ENCODE data around the gene KLF16. TPM values are rescaled to one million over a fixed set of nuclear protein-coding genes. Genes with fewer than 3 reads are reported as not detected.

The KLF16 gene
- total and polyA plus RNA-seq, 10 of the 15 experiments (the other 5 are each of a cell fraction or from before 2014, with no cell fraction given) = 0.03 to 41.2 (median 2.6) TPM

- Histone ChIP-seq H3K27ac (ENCODE audit: control insufficient read depth, insufficient read depth) (peak overlapping the region; percentile 55), H3K4me3 (peak overlapping the region; percentile 94), H3K4me1 (ENCODE audit: control insufficient read depth, insufficient read depth, low read length) (peaks cover 8% of the 10 kb centered on the region), H2AFZ (ENCODE audit: control insufficient read depth, low read depth, low read length) (no peak overlapping the region; the same call in 1 of the 2 replicates), H4K20me1 (ENCODE audit: control insufficient read depth, insufficient read depth) (peaks cover 7% of the 10 kb centered on the region; the same call in 1 of the 2 replicates), H3K9ac (ENCODE audit: control insufficient read depth, insufficient read depth, low read length) (peak overlapping the region; percentile 64), H3K36me3 (ENCODE audit: control insufficient read depth in 2 of 2, insufficient read depth in 2 of 2, low read length in 1 of 2) (no peaks in the 10 kb centered on the region), H3K79me2 (ENCODE audit: control insufficient read depth, insufficient read depth, low read length) (peaks cover 53% of the 10 kb centered on the region), H3K9me3 (replicated peaks; ENCODE audit: control insufficient read depth, insufficient read depth, low read length) (no peaks in the 10 kb centered on the region), H3K4me2 (ENCODE audit: control insufficient read depth, insufficient read depth) (peak overlapping the region; percentile 72), H3K27me3 (replicated peaks in 1 of 2; ENCODE audit: control insufficient read depth in 2 of 2, insufficient read depth in 2 of 2, low read length in 1 of 2) (no peaks in the 10 kb centered on the region)
- BruUV-seq (replicated peaks) = no TSS peak
- ATAC-seq (no peak), DNase-seq (ENCODE audit: low read depth, low spot score) (no peak), FAIRE-seq (no peak)
- in situ Hi-C loops (cut with MboI) (loop anchor here (25.0 kb wide), 1 partner anchor 1500 kb away; the partner anchor contains the start of gene NFIC), intact Hi-C loops (cut with micrococcal nuclease; ENCODE audit: unreplicated experiment) (no loop called here)
- ChIA-PET RAD21 (ENCODE audit: unreplicated experiment) (no interaction called here), SMC1A (ENCODE audit: uncharacterized antibody, unreplicated experiment) (no interaction called here), POLR2A (no interaction called here), CTCF (no interaction called here)
- under 1% methylated on average over 60 of the region's 109 CpGs for WGBS (ENCODE audit: insufficient coverage, insufficient replicate concordance, low lambda C conversion rate, missing lambda C conversion rate)
- no peak for TF ChIP-seq ZNF207 (IDR thresholded peaks at IDR 0.05; ENCODE audit: borderline replicate concordance)
- TF ChIP-seq STAT3 (IDR thresholded peaks at IDR 0.05; ENCODE audit: low read depth, low read length) = no peak
- TF ChIP-seq TCF12 (IDR thresholded peaks at IDR 0.05; ENCODE audit: low read depth, low read length) = no peak
- TF ChIP-seq YBX1 (IDR thresholded peaks at IDR 0.05) = no peak
- TF ChIP-seq RB1 (IDR thresholded peaks at IDR 0.05; ENCODE audit: borderline replicate concordance) = peak; percentile 23; the same call in 1 of the 2 replicates
- peak; percentile 54; the same call in 1 of the 2 replicates for TF ChIP-seq MXI1 (IDR thresholded peaks at IDR 0.05; ENCODE audit: low read depth, low read length)
- peak; percentile 89 to 92; a peak in 3 of 4 replicates for TF ChIP-seq BHLHE40 (IDR thresholded peaks at IDR 0.05; ENCODE audit: borderline replicate concordance in 1 of 2, low read depth in 2 of 2, low read length in 1 of 2)
- peak; percentile 15; the same call in 1 of the 2 replicates for TF ChIP-seq SMARCA5 (IDR thresholded peaks at IDR 0.05)
- TF ChIP-seq POLR2A (IDR thresholded peaks at IDR 0.05; ENCODE audit: low read depth, low read length) = no peak; the same call in 1 of the 2 replicates
- no peak for TF ChIP-seq CHD2 (IDR thresholded peaks at IDR 0.05; ENCODE audit: borderline replicate concordance, low read depth, low read length)
- TF ChIP-seq IKZF1 (conservative IDR thresholded peaks at IDR 0.05) = 0 out of 2 replicates have a peak, but pooled peaks have one; percentile 12
- no peak for TF ChIP-seq NFYA (IDR thresholded peaks at IDR 0.05; ENCODE audit: borderline replicate concordance, low read depth, low read length)
- 0 out of 2 replicates have a peak, but pooled peaks have one; percentile 8 for TF ChIP-seq PKNOX1 (IDR thresholded peaks at IDR 0.05)
- no peak for TF ChIP-seq ZSCAN29 (IDR thresholded peaks at IDR 0.05)
- no peak for TF ChIP-seq IRF5 (IDR thresholded peaks at IDR 0.05; ENCODE audit: borderline replicate concordance)
- TF ChIP-seq DPF2 (IDR thresholded peaks at IDR 0.05) = 0 out of 2 replicates have a peak, but pooled peaks have one; percentile 54
- TF ChIP-seq EGR1 (IDR thresholded peaks at IDR 0.05; ENCODE audit: borderline replicate concordance in 1 of 2, low read depth in 2 of 2, low read length in 2 of 2) = peak; percentile 24 to 90
- no peak for TF ChIP-seq JUND (IDR thresholded peaks at IDR 0.05; ENCODE audit: low read depth, low read length)
- TF ChIP-seq FOS (IDR thresholded peaks at IDR 0.05; ENCODE audit: borderline replicate concordance, extremely low read depth, insufficient read length) = no peak
- TF ChIP-seq TARDBP (IDR thresholded peaks at IDR 0.05; ENCODE audit: borderline replicate concordance) = no peak
Observed at GRCh38 chr19:1862424-1863327, 703 bp downstream of the KLF16 start.
